Left ventricle myocardium inferior (tissue), 1 donor: ENCODE results near the gene FRAT2. TPM values are rescaled to one million over a fixed set of nuclear protein-coding genes. Genes with fewer than 3 reads are reported as not detected.
"Not testable (repeated sequence)": the region's sequence is repeated elsewhere in the genome, so short reads cannot be mapped to it uniquely, and the experiment has no call there.

Source experiments
- DNase-seq: peaks from one replicate; pipeline ENCODE4 v3.0.0-alpha.2; 2020
- H3K27ac ChIP-seq: fragments of 200-600 bp; replicated peaks from 2 replicates; pipeline ENCODE4 v1.8.0; 2021
- H3K27me3 ChIP-seq: fragments of 200-600 bp; 2 replicates; pipeline ENCODE4 v1.8.0; 2021; ENCODE audit warnings: low read depth
- H3K36me3 ChIP-seq: fragments of 200-600 bp; 2 replicates; pipeline ENCODE4 v1.8.0; 2021
- H3K4me1 ChIP-seq: fragments of 200-600 bp; 2 replicates; pipeline ENCODE4 v1.8.0; 2021
- H3K4me3 ChIP-seq: fragments of 200-600 bp; 2 replicates; pipeline ENCODE4 v1.8.0; 2021; ENCODE audit warnings: mild to moderate bottlenecking, moderate library complexity
- H3K9me3 ChIP-seq: fragments of 200-600 bp; replicated peaks from 2 replicates; pipeline ENCODE4 v1.8.0; 2021
- intact Hi-C: fragments of 100-400 bp; cut with micrococcal nuclease; formaldehyde crosslinking; loops from one replicate; pipeline ENCODE4 v1.11.0; 2022
- total RNA-seq: library from RNA; stranded (reverse); fragmentation: NEBNext Ultra II Directional; extraction: Animal tissue kit (Norgen Biotek cat#: 25700); gene quantifications from one replicate; pipeline ENCODE4 v1.2.1, GENCODE V29; 2021
- TF ChIP-seq, protein P1 (sequence below): fragments of 200-600 bp; IDR thresholded peaks from 2 replicates; pipeline ENCODE4 v1.8.0; 2021; ENCODE audit warnings: antibody characterized with exemption, mild to moderate bottlenecking, borderline replicate concordance
- donor health status: DM: no; HTN: yes; CAD: no; lungs with severe emphysema.

FRAT2 gene
- total RNA-seq, 1 donor from 2014 or later = 5.9 TPM

- TF ChIP-seq, protein P1, sequence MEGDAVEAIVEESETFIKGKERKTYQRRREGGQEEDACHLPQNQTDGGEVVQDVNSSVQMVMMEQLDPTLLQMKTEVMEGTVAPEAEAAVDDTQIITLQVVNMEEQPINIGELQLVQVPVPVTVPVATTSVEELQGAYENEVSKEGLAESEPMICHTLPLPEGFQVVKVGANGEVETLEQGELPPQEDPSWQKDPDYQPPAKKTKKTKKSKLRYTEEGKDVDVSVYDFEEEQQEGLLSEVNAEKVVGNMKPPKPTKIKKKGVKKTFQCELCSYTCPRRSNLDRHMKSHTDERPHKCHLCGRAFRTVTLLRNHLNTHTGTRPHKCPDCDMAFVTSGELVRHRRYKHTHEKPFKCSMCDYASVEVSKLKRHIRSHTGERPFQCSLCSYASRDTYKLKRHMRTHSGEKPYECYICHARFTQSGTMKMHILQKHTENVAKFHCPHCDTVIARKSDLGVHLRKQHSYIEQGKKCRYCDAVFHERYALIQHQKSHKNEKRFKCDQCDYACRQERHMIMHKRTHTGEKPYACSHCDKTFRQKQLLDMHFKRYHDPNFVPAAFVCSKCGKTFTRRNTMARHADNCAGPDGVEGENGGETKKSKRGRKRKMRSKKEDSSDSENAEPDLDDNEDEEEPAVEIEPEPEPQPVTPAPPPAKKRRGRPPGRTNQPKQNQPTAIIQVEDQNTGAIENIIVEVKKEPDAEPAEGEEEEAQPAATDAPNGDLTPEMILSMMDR = no peak
- no peaks in the 10 kb centered on the region for H3K9me3 ChIP-seq
- H3K4me1 ChIP-seq = peaks cover 21% of the 10 kb centered on the region
- no peak for DNase-seq
- H3K36me3 ChIP-seq = peaks cover 38% of the 10 kb centered on the region
- H3K27ac ChIP-seq = peak overlapping the region; percentile 52
- H3K27me3 ChIP-seq = no peaks in the 10 kb centered on the region
- no peak overlapping the region for H3K4me3 ChIP-seq
- intact Hi-C loops = no loop called here
These were observed 21.9 kb upstream of the FRAT2 start for GRCh38 chr10:97356318-97356914.

GRCh38 chr10:97355571-97355975 is 21.0 kb upstream of the FRAT2 start:
- H3K9me3 ChIP-seq = no peaks in the 10 kb centered on the region
- peak overlapping the region; percentile 52 for H3K27ac ChIP-seq
- peaks cover 21% of the 10 kb centered on the region for H3K4me1 ChIP-seq
- H3K4me3 ChIP-seq = no peak overlapping the region
- intact Hi-C loops = no loop called here
- DNase-seq = no peak
- TF ChIP-seq, protein P1 = peak; percentile 60
- H3K36me3 ChIP-seq = peaks cover 38% of the 10 kb centered on the region
- H3K27me3 ChIP-seq = no peaks in the 10 kb centered on the region

GRCh38 chr10:97353945-97354344 is 19.4 kb upstream of the FRAT2 start:
- DNase-seq = no peak
- Histone ChIP-seq H3K36me3 (peaks cover 25% of the 10 kb centered on the region), H3K9me3 (no peaks in the 10 kb centered on the region), H3K27me3 (no peaks in the 10 kb centered on the region), H3K4me3 (no peak overlapping the region), H3K4me1 (peaks cover 21% of the 10 kb centered on the region), H3K27ac (no peak overlapping the region)
- intact Hi-C loops = no loop called here
- TF ChIP-seq, protein P1 = no peak

DNA sequence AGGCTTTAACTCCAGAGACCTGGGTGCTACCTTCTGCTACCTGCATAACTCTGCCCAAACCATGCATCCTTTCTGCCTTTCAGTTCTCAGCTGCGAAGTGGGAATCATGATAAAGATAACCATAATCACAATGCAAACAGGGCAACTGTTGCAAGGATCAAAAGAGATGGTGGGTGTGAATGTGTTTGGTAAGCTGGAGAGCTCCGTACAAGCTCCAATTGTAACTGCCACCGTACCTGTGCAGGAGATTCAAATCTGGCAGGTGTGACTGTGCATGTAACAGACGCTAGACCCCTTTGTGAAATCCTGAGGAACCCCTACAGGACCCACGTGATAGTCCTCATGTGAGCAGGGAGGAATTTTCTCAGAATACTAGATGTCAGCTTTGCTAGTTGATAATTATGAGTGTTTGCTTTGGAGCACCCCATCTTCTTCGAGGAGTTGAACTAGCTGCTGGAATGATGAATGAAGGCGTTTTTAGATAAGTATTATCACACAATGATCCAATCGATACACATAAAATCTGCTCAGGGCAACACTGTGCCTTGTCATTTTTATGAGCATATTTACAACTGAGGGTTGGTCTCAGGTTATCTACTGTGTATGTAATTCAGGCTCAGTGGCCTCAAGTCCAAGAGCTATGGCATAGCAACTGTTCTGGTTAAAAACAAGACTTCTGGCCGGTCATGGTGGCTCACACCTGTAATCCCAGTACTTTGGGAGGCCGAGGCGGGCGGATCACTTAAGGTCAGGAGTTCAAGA is 15.4 kb upstream of the FRAT2 start:
- no peaks in the 10 kb centered on the region for H3K9me3 ChIP-seq
- H3K27ac ChIP-seq = no peak overlapping the region
- peaks cover 3% of the 10 kb centered on the region for H3K4me1 ChIP-seq
- H3K4me3 ChIP-seq = no peak overlapping the region
- DNase-seq = no peak
- H3K27me3 ChIP-seq = no peaks in the 10 kb centered on the region
- no peaks in the 10 kb centered on the region for H3K36me3 ChIP-seq
- TF ChIP-seq, protein P1 = no peak
- intact Hi-C loops = no loop called here

- no peaks in the 10 kb centered on the region for H3K27me3 ChIP-seq
- DNase-seq = no peak
- no peak overlapping the region for H3K27ac ChIP-seq
- H3K4me1 ChIP-seq = no peaks in the 10 kb centered on the region
- intact Hi-C loops = no loop called here
- no peaks in the 10 kb centered on the region for H3K9me3 ChIP-seq
- H3K4me3 ChIP-seq = no peak overlapping the region
- H3K36me3 ChIP-seq = no peaks in the 10 kb centered on the region
- TF ChIP-seq, protein P1 = no peak
These were observed 12.8 kb upstream of the FRAT2 start for GRCh38 chr10:97347317-97347716.

DNA sequence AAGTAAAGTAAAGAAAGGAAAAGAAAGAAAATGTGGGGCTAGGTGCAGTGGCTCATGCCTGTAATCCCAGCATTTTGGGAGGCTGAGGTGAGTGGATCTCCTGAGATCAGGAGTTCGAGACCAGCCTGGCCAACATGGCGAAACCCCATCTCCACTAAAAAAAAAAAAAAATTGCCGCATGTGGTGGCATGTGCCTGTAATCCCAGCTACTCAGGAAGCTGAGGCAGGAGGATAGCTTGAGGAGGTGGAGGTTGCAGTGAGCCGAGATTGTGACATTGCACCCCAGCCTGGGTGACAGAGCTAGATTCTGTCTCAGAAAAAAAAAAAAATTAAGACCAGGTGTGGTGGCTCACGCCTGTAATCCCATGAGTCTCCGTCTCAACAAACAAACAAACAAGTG is 9.1 kb upstream of the FRAT2 start:
- intact Hi-C loops, H3K4me3 ChIP-seq, H3K4me1 ChIP-seq, H3K9me3 ChIP-seq, DNase-seq, H3K27ac ChIP-seq, H3K36me3 ChIP-seq, H3K27me3 ChIP-seq: not testable (repeated sequence)
